Fibroblast of lung (primary cell): Measurements from ENCODE around the gene CLIC4.

ENCODE experiments used
- EZH2 ChIP-seq: IDR thresholded peaks from 2 replicates; pipeline ENCODE4 v1.5.1; 2012; ENCODE audit warnings: low read length, control low read depth, mild to moderate bottlenecking; ENCODE audit errors: missing control alignments
- TF ChIP-seq, protein P1 (sequence below), 2 donors: IDR thresholded peaks in 1 of 2; conservative IDR thresholded peaks in 1 of 2; 1 replicate in 1 of 2; 2 replicates in 1 of 2; pipeline ENCODE4 v1.5.1; 2011 to 2012; ENCODE audit warnings: low read length in 2 of 2, control low read depth in 1 of 2, inconsistent platforms in 1 of 2, low read depth in 1 of 2, mild to moderate bottlenecking in 1 of 2

DNA sequence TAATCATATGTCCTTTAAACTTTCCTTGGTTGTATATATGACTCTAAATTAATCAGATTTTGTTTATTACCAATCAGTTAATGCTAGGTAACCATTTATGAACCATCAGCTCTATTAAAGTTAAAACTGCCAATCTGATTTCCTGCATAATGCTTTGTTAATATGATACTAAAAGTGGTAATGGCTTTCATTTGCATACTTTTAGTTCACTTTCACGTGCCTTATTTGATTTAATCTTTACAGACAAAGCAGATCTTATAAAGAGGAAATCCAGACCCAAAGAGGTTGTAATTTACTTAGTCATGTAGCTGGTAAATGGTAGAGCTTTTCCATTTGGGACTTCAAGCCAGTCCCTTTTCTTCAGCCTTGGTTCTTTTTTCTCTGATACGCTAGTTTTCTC, 61.3 kb downstream of the CLIC4 start:
- TF ChIP-seq, protein P1, sequence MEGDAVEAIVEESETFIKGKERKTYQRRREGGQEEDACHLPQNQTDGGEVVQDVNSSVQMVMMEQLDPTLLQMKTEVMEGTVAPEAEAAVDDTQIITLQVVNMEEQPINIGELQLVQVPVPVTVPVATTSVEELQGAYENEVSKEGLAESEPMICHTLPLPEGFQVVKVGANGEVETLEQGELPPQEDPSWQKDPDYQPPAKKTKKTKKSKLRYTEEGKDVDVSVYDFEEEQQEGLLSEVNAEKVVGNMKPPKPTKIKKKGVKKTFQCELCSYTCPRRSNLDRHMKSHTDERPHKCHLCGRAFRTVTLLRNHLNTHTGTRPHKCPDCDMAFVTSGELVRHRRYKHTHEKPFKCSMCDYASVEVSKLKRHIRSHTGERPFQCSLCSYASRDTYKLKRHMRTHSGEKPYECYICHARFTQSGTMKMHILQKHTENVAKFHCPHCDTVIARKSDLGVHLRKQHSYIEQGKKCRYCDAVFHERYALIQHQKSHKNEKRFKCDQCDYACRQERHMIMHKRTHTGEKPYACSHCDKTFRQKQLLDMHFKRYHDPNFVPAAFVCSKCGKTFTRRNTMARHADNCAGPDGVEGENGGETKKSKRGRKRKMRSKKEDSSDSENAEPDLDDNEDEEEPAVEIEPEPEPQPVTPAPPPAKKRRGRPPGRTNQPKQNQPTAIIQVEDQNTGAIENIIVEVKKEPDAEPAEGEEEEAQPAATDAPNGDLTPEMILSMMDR (conservative IDR thresholded peaks at IDR 0.05 in 1 of 2, IDR thresholded peaks at IDR 0.05 in 1 of 2; ENCODE audit: low read depth in 1 of 2, low read length in 2 of 2), result no peak
- TF ChIP-seq EZH2, result no peak
